Neural cell (in vitro differentiated cells): ENCODE data around the gene ELP1. TPM values are rescaled to one million over a fixed set of nuclear protein-coding genes. Genes with fewer than 3 reads are reported as not detected.

ENCODE experiments used
- H2AFZ ChIP-seq: fragments of 200-600, 300-800 bp; sonication (generic), shearing (Covaris generic); 2 replicates; pipeline ENCODE4 v1.6.0; 2014; ENCODE audit warnings: low read depth, mild to moderate bottlenecking, antibody characterized with exemption, low read length, moderate library complexity
- H3F3A ChIP-seq: fragments of 200-600 bp; shearing (Covaris generic); 2 replicates; pipeline ENCODE4 v1.6.1; 2016; ENCODE audit warnings: mild to moderate bottlenecking, moderate library complexity, mixed read lengths, antibody characterized with exemption, low read length; ENCODE audit not compliant: insufficient read depth, poor library complexity, severe bottlenecking
- H3K27ac ChIP-seq: fragments of 200-600, 300-800 bp; sonication (generic), shearing (Covaris generic); 2 replicates; pipeline ENCODE4 v1.5.1; 2014; ENCODE audit warnings: mild to moderate bottlenecking, low read length, moderate library complexity
- H3K27me3 ChIP-seq: fragments of 300-800, 200-600 bp; sonication (generic), shearing (Covaris generic); 2 replicates; pipeline ENCODE4 v1.6.0; 2014; ENCODE audit warnings: mild to moderate bottlenecking, low read depth, low read length, moderate library complexity; ENCODE audit not compliant: insufficient read depth
- H3K36me3 ChIP-seq: fragments of 300-800, 200-600 bp; sonication (generic), shearing (Covaris generic); 2 replicates; pipeline ENCODE4 v1.5.1; 2014; ENCODE audit warnings: mild to moderate bottlenecking, antibody characterized with exemption, low read length, moderate library complexity; ENCODE audit not compliant: insufficient read depth
- H3K4me2 ChIP-seq: fragments of 300-800, 200-600 bp; sonication (generic), shearing (Covaris generic); 2 replicates; pipeline ENCODE4 v1.6.0; 2014; ENCODE audit warnings: mild to moderate bottlenecking, low read length
- H3K4me3 ChIP-seq: fragments of 300-800, 200-600 bp; sonication (generic), shearing (Covaris generic); 2 replicates; pipeline ENCODE4 v1.5.1; 2014; ENCODE audit warnings: mild to moderate bottlenecking, low read length, moderate library complexity
- H3K79me2 ChIP-seq: fragments of 200-600 bp; shearing (Covaris generic); replicated peaks from 2 replicates; pipeline ENCODE4 v1.6.0; 2014; ENCODE audit warnings: mild to moderate bottlenecking, low read length, moderate library complexity; ENCODE audit not compliant: insufficient read depth
- H3K9ac ChIP-seq: fragments of 300-800, 200-600 bp; sonication (generic), shearing (Covaris generic); 2 replicates; pipeline ENCODE4 v1.6.1; 2016; ENCODE audit warnings: mild to moderate bottlenecking, low read length, mixed read lengths
- H3K9me2 ChIP-seq: fragments of 200-600 bp; shearing (Covaris generic); 2 replicates; pipeline ENCODE4 v1.6.1; 2016; ENCODE audit warnings: mild to moderate bottlenecking, low read length, mixed read lengths; ENCODE audit not compliant: insufficient read depth
- H3K9me3 ChIP-seq: fragments of 200-600, 300-800 bp; sonication (generic), shearing (Covaris generic); 2 replicates; pipeline ENCODE4 v1.6.1; 2016; ENCODE audit warnings: mild to moderate bottlenecking, mixed run types, low read length, moderate library complexity, mixed read lengths
- H4K20me1 ChIP-seq: fragments of 200-600 bp; shearing (Covaris generic); 2 replicates; pipeline ENCODE4 v1.6.1; 2016; ENCODE audit warnings: mild to moderate bottlenecking, mixed run types; ENCODE audit not compliant: insufficient read depth
- EP300 ChIP-seq: fragments of 450-650 bp; conservative IDR thresholded peaks from 2 replicates; pipeline ENCODE4 v1.6.1; 2014; ENCODE audit warnings: antibody characterized with exemption, mild to moderate bottlenecking, moderate library complexity; ENCODE audit not compliant: poor library complexity, severe bottlenecking
- EZH2 ChIP-seq: fragments of 200-600, 300-800 bp; shearing (Covaris generic), sonication (generic); IDR thresholded peaks from 2 replicates; pipeline ENCODE4 v1.6.1; 2014; ENCODE audit warnings: antibody characterized with exemption, low read length, borderline replicate concordance, mild to moderate bottlenecking; ENCODE audit not compliant: insufficient read depth, poor library complexity, severe bottlenecking
- MXI1 ChIP-seq: fragments of 450-650 bp; conservative IDR thresholded peaks from 2 replicates; pipeline ENCODE4 v1.6.1; 2014; ENCODE audit warnings: antibody characterized with exemption, mild to moderate bottlenecking; ENCODE audit not compliant: poor library complexity, severe bottlenecking
- POLR2AphosphoS5 ChIP-seq: IDR thresholded peaks from 2 replicates; pipeline ENCODE4 v1.6.1; 2012
- RAD21 ChIP-seq: fragments of 450-650 bp; conservative IDR thresholded peaks from 2 replicates; pipeline ENCODE4 v1.6.1; 2014; ENCODE audit warnings: antibody characterized with exemption, mild to moderate bottlenecking, moderate library complexity
- SMC3 ChIP-seq: fragments of 450-650 bp; conservative IDR thresholded peaks from 2 replicates; pipeline ENCODE4 v1.6.1; 2014; ENCODE audit warnings: antibody characterized with exemption, mild to moderate bottlenecking, moderate library complexity; ENCODE audit not compliant: poor library complexity
- TAF1 ChIP-seq: IDR thresholded peaks from 2 replicates; pipeline ENCODE4 v1.6.1; 2012; ENCODE audit warnings: low read depth
- polyA plus RNA-seq: library from polyadenylated mRNA; depleted of rRNA; stranded (reverse); fragments of >200 nt; gene quantifications from 2 replicates; pipeline ENCODE4 v1.2.3, GENCODE V29; 2014
- TF ChIP-seq, protein P1 (sequence below): fragments of 450-650 bp; IDR thresholded peaks from 2 replicates; pipeline ENCODE4 v1.5.1; 2014; ENCODE audit warnings: antibody characterized with exemption, mild to moderate bottlenecking, moderate library complexity; ENCODE audit not compliant: poor library complexity, severe bottlenecking
- TF ChIP-seq, protein P2 (sequence below): IDR thresholded peaks from 2 replicates; pipeline ENCODE4 v1.6.1; 2012; ENCODE audit warnings: borderline replicate concordance

Gene ELP1
- polyA plus RNA-seq, 1 donor from 2014 or later, result 112 TPM

DNA sequence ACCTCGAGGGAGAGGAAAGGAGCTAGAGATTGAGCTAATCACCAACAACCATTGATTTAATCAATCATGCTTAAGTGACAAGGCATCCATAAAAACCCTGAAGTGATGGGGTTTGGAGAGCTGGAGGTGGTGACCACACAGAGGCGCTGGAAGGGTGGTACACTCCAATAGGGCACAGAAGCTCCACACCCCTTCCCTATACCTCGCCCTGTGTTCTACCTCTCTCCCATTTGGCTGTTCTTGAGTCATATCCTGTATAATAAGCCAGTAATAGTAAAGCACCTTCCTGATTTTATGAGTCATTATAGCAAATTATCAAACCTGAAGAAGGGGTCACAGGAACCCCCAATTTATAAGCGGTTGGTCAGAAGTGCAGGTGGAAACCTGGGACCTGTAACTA, 96.4 kb downstream of the ELP1 start:
- Histone ChIP-seq H3K9me2 (no peaks in the 10 kb centered on the region), H3K27ac (no peak overlapping the region), H3K9me3 (no peaks in the 10 kb centered on the region), H3K9ac (no peak overlapping the region), H3K4me2 (no peak overlapping the region), H3K27me3 (no peaks in the 10 kb centered on the region), H2AFZ (no peak overlapping the region), H4K20me1 (no peaks in the 10 kb centered on the region), H3K36me3 (no peaks in the 10 kb centered on the region), H3F3A (no peaks in the 10 kb centered on the region), H3K79me2 (no peaks in the 10 kb centered on the region), H3K4me3 (no peak overlapping the region)
- TF ChIP-seq POLR2AphosphoS5 (no peak), MXI1 (no peak), RAD21 (no peak), SMC3 (no peak), EP300 (no peak)
- TF ChIP-seq, protein P1, sequence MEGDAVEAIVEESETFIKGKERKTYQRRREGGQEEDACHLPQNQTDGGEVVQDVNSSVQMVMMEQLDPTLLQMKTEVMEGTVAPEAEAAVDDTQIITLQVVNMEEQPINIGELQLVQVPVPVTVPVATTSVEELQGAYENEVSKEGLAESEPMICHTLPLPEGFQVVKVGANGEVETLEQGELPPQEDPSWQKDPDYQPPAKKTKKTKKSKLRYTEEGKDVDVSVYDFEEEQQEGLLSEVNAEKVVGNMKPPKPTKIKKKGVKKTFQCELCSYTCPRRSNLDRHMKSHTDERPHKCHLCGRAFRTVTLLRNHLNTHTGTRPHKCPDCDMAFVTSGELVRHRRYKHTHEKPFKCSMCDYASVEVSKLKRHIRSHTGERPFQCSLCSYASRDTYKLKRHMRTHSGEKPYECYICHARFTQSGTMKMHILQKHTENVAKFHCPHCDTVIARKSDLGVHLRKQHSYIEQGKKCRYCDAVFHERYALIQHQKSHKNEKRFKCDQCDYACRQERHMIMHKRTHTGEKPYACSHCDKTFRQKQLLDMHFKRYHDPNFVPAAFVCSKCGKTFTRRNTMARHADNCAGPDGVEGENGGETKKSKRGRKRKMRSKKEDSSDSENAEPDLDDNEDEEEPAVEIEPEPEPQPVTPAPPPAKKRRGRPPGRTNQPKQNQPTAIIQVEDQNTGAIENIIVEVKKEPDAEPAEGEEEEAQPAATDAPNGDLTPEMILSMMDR, result no peak
- TF ChIP-seq, protein P2, sequence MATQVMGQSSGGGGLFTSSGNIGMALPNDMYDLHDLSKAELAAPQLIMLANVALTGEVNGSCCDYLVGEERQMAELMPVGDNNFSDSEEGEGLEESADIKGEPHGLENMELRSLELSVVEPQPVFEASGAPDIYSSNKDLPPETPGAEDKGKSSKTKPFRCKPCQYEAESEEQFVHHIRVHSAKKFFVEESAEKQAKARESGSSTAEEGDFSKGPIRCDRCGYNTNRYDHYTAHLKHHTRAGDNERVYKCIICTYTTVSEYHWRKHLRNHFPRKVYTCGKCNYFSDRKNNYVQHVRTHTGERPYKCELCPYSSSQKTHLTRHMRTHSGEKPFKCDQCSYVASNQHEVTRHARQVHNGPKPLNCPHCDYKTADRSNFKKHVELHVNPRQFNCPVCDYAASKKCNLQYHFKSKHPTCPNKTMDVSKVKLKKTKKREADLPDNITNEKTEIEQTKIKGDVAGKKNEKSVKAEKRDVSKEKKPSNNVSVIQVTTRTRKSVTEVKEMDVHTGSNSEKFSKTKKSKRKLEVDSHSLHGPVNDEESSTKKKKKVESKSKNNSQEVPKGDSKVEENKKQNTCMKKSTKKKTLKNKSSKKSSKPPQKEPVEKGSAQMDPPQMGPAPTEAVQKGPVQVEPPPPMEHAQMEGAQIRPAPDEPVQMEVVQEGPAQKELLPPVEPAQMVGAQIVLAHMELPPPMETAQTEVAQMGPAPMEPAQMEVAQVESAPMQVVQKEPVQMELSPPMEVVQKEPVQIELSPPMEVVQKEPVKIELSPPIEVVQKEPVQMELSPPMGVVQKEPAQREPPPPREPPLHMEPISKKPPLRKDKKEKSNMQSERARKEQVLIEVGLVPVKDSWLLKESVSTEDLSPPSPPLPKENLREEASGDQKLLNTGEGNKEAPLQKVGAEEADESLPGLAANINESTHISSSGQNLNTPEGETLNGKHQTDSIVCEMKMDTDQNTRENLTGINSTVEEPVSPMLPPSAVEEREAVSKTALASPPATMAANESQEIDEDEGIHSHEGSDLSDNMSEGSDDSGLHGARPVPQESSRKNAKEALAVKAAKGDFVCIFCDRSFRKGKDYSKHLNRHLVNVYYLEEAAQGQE, result no peak

DNA sequence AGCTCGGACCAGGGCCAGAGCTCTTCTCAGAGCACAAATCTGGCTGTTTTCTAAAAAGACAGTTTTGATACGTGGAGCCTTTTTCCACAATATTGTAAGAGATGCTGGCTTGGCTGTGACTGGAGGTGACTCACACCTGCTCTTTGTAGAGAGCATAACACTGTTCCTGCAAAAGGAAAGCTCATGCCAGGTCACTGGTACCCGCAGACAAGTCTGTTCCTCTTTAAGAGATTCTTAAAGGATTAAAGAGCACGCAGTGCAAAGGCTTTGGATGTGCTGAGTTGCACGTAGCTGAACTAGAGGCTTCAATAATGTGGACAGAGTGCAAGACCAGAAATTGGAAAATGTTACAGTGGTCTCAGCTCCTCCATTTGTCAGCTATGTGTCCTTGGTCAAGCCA, 97.1 kb downstream of the ELP1 start:
- Histone ChIP-seq H3K4me2 (no peak overlapping the region), H3K36me3 (no peaks in the 10 kb centered on the region), H3K27ac (no peak overlapping the region), H3F3A (no peaks in the 10 kb centered on the region), H3K9me3 (no peaks in the 10 kb centered on the region), H3K27me3 (no peaks in the 10 kb centered on the region), H3K4me3 (no peak overlapping the region), H3K9me2 (no peaks in the 10 kb centered on the region), H3K79me2 (no peaks in the 10 kb centered on the region), H3K9ac (no peak overlapping the region), H4K20me1 (no peaks in the 10 kb centered on the region), H2AFZ (no peak overlapping the region)
- TF ChIP-seq MXI1, result no peak
- no peak for TF ChIP-seq SMC3
- TF ChIP-seq, protein P2, result no peak
- TF ChIP-seq TAF1, result no peak
- no peak for TF ChIP-seq POLR2AphosphoS5
- TF ChIP-seq RAD21, result no peak
- TF ChIP-seq EP300, result no peak
- no peak for TF ChIP-seq EZH2
- TF ChIP-seq, protein P1, result no peak
